Nephron progenitor cell (in vitro differentiated cells): ENCODE data around the gene BLCAP.
"Not testable (repeated sequence)": the region's sequence is repeated elsewhere in the genome, so short reads cannot be mapped to it uniquely, and the experiment has no call there.

Experiments used
- DNase-seq: peaks from one replicate; pipeline ENCODE4 v3.0.0; 2021
- H3K27ac Mint-ChIP-seq: 2 replicates; pipeline ENCODE4 v1.8.0; 2021; ENCODE audit warnings: mild to moderate bottlenecking, moderate library complexity, mixed read lengths
- H3K27me3 Mint-ChIP-seq: 2 replicates; pipeline ENCODE4 v1.8.0; 2021; ENCODE audit warnings: mild to moderate bottlenecking, low read depth, mixed read lengths; ENCODE audit not compliant: poor library complexity
- H3K36me3 Mint-ChIP-seq: 2 replicates; pipeline ENCODE4 v1.8.0; 2021; ENCODE audit warnings: low read depth, mixed read lengths
- H3K4me1 Mint-ChIP-seq: 2 replicates; pipeline ENCODE4 v1.8.0; 2021; ENCODE audit warnings: mixed read lengths
- H3K4me3 Mint-ChIP-seq: 2 replicates; pipeline ENCODE4 v1.8.0; 2021; ENCODE audit warnings: mild to moderate bottlenecking, moderate library complexity, mixed read lengths
- H3K9me3 Mint-ChIP-seq: 2 replicates; pipeline ENCODE4 v1.8.0; 2021; ENCODE audit warnings: mild to moderate bottlenecking, moderate library complexity, mixed read lengths
- CTCF ChIP-seq: fragments of 200-600 bp; sonication (generic); IDR thresholded peaks from 2 replicates; pipeline ENCODE4 v1.5.0; 2021; ENCODE audit warnings: antibody characterized with exemption

Gene BLCAP

GRCh38 chr20:37559312-37560027 lies 31.8 kb upstream of the BLCAP start:
- Mint-ChIP-seq H3K4me3 (no peak overlapping the region), H3K27me3 (peaks cover 33% of the 10 kb centered on the region), H3K9me3 (no peaks in the 10 kb centered on the region), H3K4me1 (peaks cover 22% of the 10 kb centered on the region), H3K36me3 (no peaks in the 10 kb centered on the region), H3K27ac (no peak overlapping the region)
- DNase-seq, result no peak
- TF ChIP-seq CTCF, result no peak

GRCh38 chr20:37558779-37559178 lies 31.1 kb upstream of the BLCAP start:
- Mint-ChIP-seq H3K4me3 (no peak overlapping the region), H3K27ac (no peak overlapping the region), H3K4me1 (peaks cover 16% of the 10 kb centered on the region), H3K9me3 (no peaks in the 10 kb centered on the region), H3K27me3 (peaks cover 32% of the 10 kb centered on the region), H3K36me3 (no peaks in the 10 kb centered on the region)
- DNase-seq, result no peak
- no peak for TF ChIP-seq CTCF

- no peak for TF ChIP-seq CTCF
- DNase-seq, result no peak
- Mint-ChIP-seq H3K4me1 (peaks cover 14% of the 10 kb centered on the region), H3K36me3 (no peaks in the 10 kb centered on the region), H3K27me3 (peaks cover 28% of the 10 kb centered on the region), H3K27ac (no peak overlapping the region), H3K4me3 (no peak overlapping the region), H3K9me3 (no peaks in the 10 kb centered on the region)
Observed at GRCh38 chr20:37558306-37558705, 30.6 kb upstream of the BLCAP start.

- H3K27me3 Mint-ChIP-seq, result peaks cover 29% of the 10 kb centered on the region
- no peaks in the 10 kb centered on the region for H3K9me3 Mint-ChIP-seq
- no peak for DNase-seq
- no peak for TF ChIP-seq CTCF
- H3K27ac Mint-ChIP-seq, result no peak overlapping the region
- peaks cover 9% of the 10 kb centered on the region for H3K4me1 Mint-ChIP-seq
- no peaks in the 10 kb centered on the region for H3K36me3 Mint-ChIP-seq
- H3K4me3 Mint-ChIP-seq, result no peak overlapping the region
Observed at GRCh38 chr20:37556538-37556937, 28.9 kb upstream of the BLCAP start.

- H3K4me1 Mint-ChIP-seq, DNase-seq, H3K4me3 Mint-ChIP-seq, H3K36me3 Mint-ChIP-seq, H3K27ac Mint-ChIP-seq, H3K9me3 Mint-ChIP-seq: not testable (repeated sequence)
- H3K27me3 Mint-ChIP-seq, result peaks cover 17% of the 10 kb centered on the region
Observed at GRCh38 chr20:37554721-37555298, 27.1 kb upstream of the BLCAP start.

- Mint-ChIP-seq H3K27ac (no peak overlapping the region), H3K36me3 (peaks cover 5% of the 10 kb centered on the region), H3K9me3 (peaks cover 4% of the 10 kb centered on the region), H3K4me3 (no peak overlapping the region), H3K27me3 (peaks cover 8% of the 10 kb centered on the region), H3K4me1 (peaks cover 9% of the 10 kb centered on the region)
- DNase-seq, result no peak
- TF ChIP-seq CTCF, result no peak
Observed at GRCh38 chr20:37552415-37552814, 24.7 kb upstream of the BLCAP start.

GRCh38 chr20:37551660-37552059 lies 24.0 kb upstream of the BLCAP start:
- H3K36me3 Mint-ChIP-seq, DNase-seq, H3K27ac Mint-ChIP-seq: not testable (repeated sequence)

GRCh38 chr20:37550101-37550920 lies 22.6 kb upstream of the BLCAP start:
- H3K4me1 Mint-ChIP-seq, H3K36me3 Mint-ChIP-seq, H3K27me3 Mint-ChIP-seq, H3K9me3 Mint-ChIP-seq, H3K4me3 Mint-ChIP-seq, DNase-seq, H3K27ac Mint-ChIP-seq: not testable (repeated sequence)

More at GRCh38 chr20:37551660-37552059, 24.0 kb upstream of the BLCAP start:
- not testable (repeated sequence) for H3K27me3 Mint-ChIP-seq, H3K4me1 Mint-ChIP-seq, H3K4me3 Mint-ChIP-seq, H3K9me3 Mint-ChIP-seq
